ENCODE measurements around the gene BRSK1.

The BRSK1 gene

GRCh38 chr19:55242517-55242916, 41.3 kb upstream of the BRSK1 start:
- TF ChIP-seq CTCF (IDR thresholded peaks at IDR 0.05; ENCODE audit: control insufficient read depth, extremely low read depth, insufficient read depth), result no peak
- no peak overlapping the region for H3K4me3 ChIP-seq (ENCODE audit: low read depth, low read length)
- no peak for DNase-seq (ENCODE audit: low read depth)

- no peak for DNase-seq (ENCODE audit: low read depth)
- H3K4me3 ChIP-seq (ENCODE audit: low read depth, low read length), result no peak overlapping the region
- TF ChIP-seq CTCF (IDR thresholded peaks at IDR 0.05; ENCODE audit: control insufficient read depth, extremely low read depth, insufficient read depth), result no peak
Observed at GRCh38 chr19:55244004-55244680, 39.7 kb upstream of the BRSK1 start.

GRCh38 chr19:55245236-55245904, 38.4 kb upstream of the BRSK1 start:
- no peak for TF ChIP-seq CTCF (IDR thresholded peaks at IDR 0.05; ENCODE audit: control insufficient read depth, extremely low read depth, insufficient read depth)
- DNase-seq (ENCODE audit: low read depth), result no peak
- no peak overlapping the region for H3K4me3 ChIP-seq (ENCODE audit: low read depth, low read length)

- no peak for TF ChIP-seq CTCF (IDR thresholded peaks at IDR 0.05; ENCODE audit: control insufficient read depth, extremely low read depth, insufficient read depth)
- H3K4me3 ChIP-seq (ENCODE audit: low read depth, low read length), result no peak overlapping the region
Observed at GRCh38 chr19:55246462-55247451, 37.0 kb upstream of the BRSK1 start.

GRCh38 chr19:55247621-55248099, 36.1 kb upstream of the BRSK1 start:
- DNase-seq (ENCODE audit: low read depth), result no peak
- no peak overlapping the region for H3K4me3 ChIP-seq (ENCODE audit: low read depth, low read length)
- no peak for TF ChIP-seq CTCF (IDR thresholded peaks at IDR 0.05; ENCODE audit: control insufficient read depth, extremely low read depth, insufficient read depth)

More at GRCh38 chr19:55246462-55247451, 37.0 kb upstream of the BRSK1 start:
- no peak for DNase-seq (ENCODE audit: low read depth)

- TF ChIP-seq CTCF (IDR thresholded peaks at IDR 0.05; ENCODE audit: control insufficient read depth, extremely low read depth, insufficient read depth), result no peak
- no peak overlapping the region for H3K4me3 ChIP-seq (ENCODE audit: low read depth, low read length)
- no peak for DNase-seq (ENCODE audit: low read depth)
Observed at GRCh38 chr19:55248166-55248675, 35.6 kb upstream of the BRSK1 start.

All from LNCaP clone FGC (cell line).